ENCODE results near the gene ADSS2.

The ADSS2 gene

DNA sequence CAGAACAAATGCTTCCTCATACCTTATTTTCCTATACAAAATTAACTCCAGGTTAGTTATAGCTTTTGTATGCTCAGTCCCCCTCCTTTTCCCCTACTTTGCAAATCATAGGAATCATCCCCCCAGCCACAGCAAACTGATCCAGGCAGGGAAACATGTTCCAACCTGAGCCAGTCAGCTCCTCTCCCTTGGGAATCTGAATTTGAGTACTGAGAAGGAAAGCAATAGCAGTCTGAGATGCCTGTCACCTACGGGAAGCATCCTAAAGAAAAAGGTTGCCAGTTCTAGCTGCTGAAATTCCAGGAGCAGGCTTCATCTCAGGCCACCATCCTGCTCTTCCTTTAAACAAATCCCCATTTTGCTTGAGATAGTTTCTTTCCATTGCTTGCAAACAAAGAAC, 6.9 kb downstream of the ADSS2 start:
- no peak overlapping the region for H3K4me2 ChIP-seq (ENCODE audit: low read length)
- H3K4me3 ChIP-seq (ENCODE audit: low read length) = no peak overlapping the region
- H3K36me3 ChIP-seq (ENCODE audit: insufficient read depth, low read length) = peaks cover 5% of the 10 kb centered on the region
- H3K9ac ChIP-seq (ENCODE audit: low read depth, low read length) = peak overlapping the region; percentile 2
- H3K4me1 ChIP-seq (ENCODE audit: control insufficient read depth, insufficient read depth, low read length) = peaks cover 28% of the 10 kb centered on the region
- H3K27me3 ChIP-seq (ENCODE audit: control insufficient read depth, insufficient read depth, low read length) = no peaks in the 10 kb centered on the region
- no peaks in the 10 kb centered on the region for H3K9me3 ChIP-seq (replicated peaks; ENCODE audit: low read length)

DNA sequence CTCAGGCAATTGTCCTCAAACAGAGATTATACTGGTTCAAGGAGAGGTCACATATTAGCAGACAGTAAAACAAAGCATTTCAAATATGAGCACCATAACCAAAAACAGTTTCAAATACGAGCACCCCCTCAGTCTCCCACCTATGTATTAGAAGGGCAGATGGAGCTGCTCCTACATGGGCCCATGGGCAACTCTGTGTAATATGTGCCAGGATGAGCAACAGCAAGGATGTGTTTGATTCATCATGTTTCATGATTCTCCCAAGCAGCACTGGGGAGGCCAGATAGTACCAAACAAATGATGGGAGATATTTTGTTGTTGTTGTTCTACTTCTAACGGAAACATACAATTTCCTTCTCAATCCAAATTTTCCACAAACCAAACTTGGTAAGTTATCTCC, 8.9 kb downstream of the ADSS2 start:
- Histone ChIP-seq H3K27me3 (ENCODE audit: control insufficient read depth, insufficient read depth, low read length) (no peaks in the 10 kb centered on the region), H3K4me3 (ENCODE audit: low read length) (no peak overlapping the region), H3K36me3 (ENCODE audit: insufficient read depth, low read length) (peaks cover 4% of the 10 kb centered on the region), H3K4me1 (ENCODE audit: control insufficient read depth, insufficient read depth, low read length) (peaks cover 18% of the 10 kb centered on the region), H3K4me2 (ENCODE audit: low read length) (no peak overlapping the region), H3K9me3 (replicated peaks; ENCODE audit: low read length) (no peaks in the 10 kb centered on the region), H3K9ac (ENCODE audit: low read depth, low read length) (no peak overlapping the region)

GRCh38 chr1:244439391-244440032, 12.2 kb downstream of the ADSS2 start:
- H3K4me2 ChIP-seq (ENCODE audit: low read length) = no peak overlapping the region
- H3K4me3 ChIP-seq (ENCODE audit: low read length) = no peak overlapping the region
- H3K9me3 ChIP-seq (replicated peaks; ENCODE audit: low read length) = no peaks in the 10 kb centered on the region
- no peak overlapping the region for H3K9ac ChIP-seq (ENCODE audit: low read depth, low read length)
- peaks cover 32% of the 10 kb centered on the region for H3K4me1 ChIP-seq (ENCODE audit: control insufficient read depth, insufficient read depth, low read length)
- no peaks in the 10 kb centered on the region for H3K27me3 ChIP-seq (ENCODE audit: control insufficient read depth, insufficient read depth, low read length)
- peaks cover 6% of the 10 kb centered on the region for H3K36me3 ChIP-seq (ENCODE audit: insufficient read depth, low read length)

- H3K36me3 ChIP-seq (ENCODE audit: insufficient read depth, low read length) = peaks cover 11% of the 10 kb centered on the region
- H3K9me3 ChIP-seq (replicated peaks; ENCODE audit: low read length) = no peaks in the 10 kb centered on the region
- H3K9ac ChIP-seq (ENCODE audit: low read depth, low read length) = peak overlapping the region; percentile 57
- H3K4me1 ChIP-seq (ENCODE audit: control insufficient read depth, insufficient read depth, low read length) = peaks cover 32% of the 10 kb centered on the region
- H3K4me3 ChIP-seq (ENCODE audit: low read length) = no peak overlapping the region
- H3K27me3 ChIP-seq (ENCODE audit: control insufficient read depth, insufficient read depth, low read length) = no peaks in the 10 kb centered on the region
- peak overlapping the region; percentile 66 for H3K4me2 ChIP-seq (ENCODE audit: low read length)
Observed at GRCh38 chr1:244437086-244437468, 14.6 kb downstream of the ADSS2 start.

GRCh38 chr1:244436336-244437085, 15.2 kb downstream of the ADSS2 start:
- Histone ChIP-seq H3K4me2 (ENCODE audit: low read length) (peak overlapping the region; percentile 66), H3K27me3 (ENCODE audit: control insufficient read depth, insufficient read depth, low read length) (no peaks in the 10 kb centered on the region), H3K4me3 (ENCODE audit: low read length) (peak overlapping the region; percentile 0), H3K9me3 (replicated peaks; ENCODE audit: low read length) (no peaks in the 10 kb centered on the region), H3K36me3 (ENCODE audit: insufficient read depth, low read length) (peaks cover 17% of the 10 kb centered on the region), H3K4me1 (ENCODE audit: control insufficient read depth, insufficient read depth, low read length) (peaks cover 32% of the 10 kb centered on the region), H3K9ac (ENCODE audit: low read depth, low read length) (peak overlapping the region; percentile 57)

GRCh38 chr1:244435562-244436205, 16.0 kb downstream of the ADSS2 start:
- no peaks in the 10 kb centered on the region for H3K9me3 ChIP-seq (replicated peaks; ENCODE audit: low read length)
- H3K4me2 ChIP-seq (ENCODE audit: low read length) = peak overlapping the region; percentile 52
- peak overlapping the region; percentile 0 for H3K4me3 ChIP-seq (ENCODE audit: low read length)
- H3K9ac ChIP-seq (ENCODE audit: low read depth, low read length) = peak overlapping the region; percentile 57
- no peaks in the 10 kb centered on the region for H3K27me3 ChIP-seq (ENCODE audit: control insufficient read depth, insufficient read depth, low read length)
- peaks cover 25% of the 10 kb centered on the region for H3K36me3 ChIP-seq (ENCODE audit: insufficient read depth, low read length)
- peaks cover 32% of the 10 kb centered on the region for H3K4me1 ChIP-seq (ENCODE audit: control insufficient read depth, insufficient read depth, low read length)

GRCh38 chr1:244431166-244431565, 20.5 kb downstream of the ADSS2 start:
- Histone ChIP-seq H3K9ac (ENCODE audit: low read depth, low read length) (no peak overlapping the region), H3K9me3 (replicated peaks; ENCODE audit: low read length) (no peaks in the 10 kb centered on the region), H3K4me2 (ENCODE audit: low read length) (no peak overlapping the region), H3K27me3 (ENCODE audit: control insufficient read depth, insufficient read depth, low read length) (no peaks in the 10 kb centered on the region), H3K4me1 (ENCODE audit: control insufficient read depth, insufficient read depth, low read length) (peaks cover 12% of the 10 kb centered on the region), H3K4me3 (ENCODE audit: low read length) (no peak overlapping the region), H3K36me3 (ENCODE audit: insufficient read depth, low read length) (peaks cover 30% of the 10 kb centered on the region)

GRCh38 chr1:244429818-244430217, 21.9 kb downstream of the ADSS2 start:
- Histone ChIP-seq H3K27me3 (ENCODE audit: control insufficient read depth, insufficient read depth, low read length) (no peaks in the 10 kb centered on the region), H3K36me3 (ENCODE audit: insufficient read depth, low read length) (peaks cover 30% of the 10 kb centered on the region), H3K4me3 (ENCODE audit: low read length) (no peak overlapping the region), H3K9me3 (replicated peaks; ENCODE audit: low read length) (no peaks in the 10 kb centered on the region), H3K4me2 (ENCODE audit: low read length) (no peak overlapping the region), H3K4me1 (ENCODE audit: control insufficient read depth, insufficient read depth, low read length) (no peaks in the 10 kb centered on the region), H3K9ac (ENCODE audit: low read depth, low read length) (no peak overlapping the region)

DNA sequence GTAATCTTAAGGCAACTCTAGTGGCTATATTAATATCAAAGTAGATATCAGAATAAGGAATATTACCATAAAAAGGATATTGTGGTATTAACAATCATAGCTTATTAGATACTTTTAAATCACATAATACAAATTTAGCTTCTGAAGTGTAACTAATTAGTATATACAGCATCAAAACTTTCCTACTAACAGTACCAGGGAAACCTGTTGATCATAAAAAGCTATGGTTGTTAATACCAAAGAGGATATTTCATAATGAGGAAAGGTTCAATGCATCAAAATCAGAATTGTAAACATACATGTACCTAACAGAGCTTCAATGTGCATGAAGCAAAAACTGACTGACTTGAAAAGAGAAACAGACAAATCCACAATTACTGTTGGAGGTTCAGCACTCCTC, 24.1 kb downstream of the ADSS2 start:
- Histone ChIP-seq H3K9me3 (replicated peaks; ENCODE audit: low read length) (no peaks in the 10 kb centered on the region), H3K4me1 (ENCODE audit: control insufficient read depth, insufficient read depth, low read length) (no peaks in the 10 kb centered on the region), H3K27me3 (ENCODE audit: control insufficient read depth, insufficient read depth, low read length) (no peaks in the 10 kb centered on the region), H3K36me3 (ENCODE audit: insufficient read depth, low read length) (peaks cover 36% of the 10 kb centered on the region), H3K4me2 (ENCODE audit: low read length) (no peak overlapping the region), H3K9ac (ENCODE audit: low read depth, low read length) (no peak overlapping the region), H3K4me3 (ENCODE audit: low read length) (no peak overlapping the region)

- Histone ChIP-seq H3K9me3 (replicated peaks; ENCODE audit: low read length) (no peaks in the 10 kb centered on the region), H3K9ac (ENCODE audit: low read depth, low read length) (no peak overlapping the region), H3K27me3 (ENCODE audit: control insufficient read depth, insufficient read depth, low read length) (no peaks in the 10 kb centered on the region), H3K4me2 (ENCODE audit: low read length) (no peak overlapping the region), H3K36me3 (ENCODE audit: insufficient read depth, low read length) (peaks cover 31% of the 10 kb centered on the region), H3K4me1 (ENCODE audit: control insufficient read depth, insufficient read depth, low read length) (no peaks in the 10 kb centered on the region), H3K4me3 (ENCODE audit: low read length) (no peak overlapping the region)
Observed at GRCh38 chr1:244424649-244425334, 26.9 kb downstream of the ADSS2 start.

DNA sequence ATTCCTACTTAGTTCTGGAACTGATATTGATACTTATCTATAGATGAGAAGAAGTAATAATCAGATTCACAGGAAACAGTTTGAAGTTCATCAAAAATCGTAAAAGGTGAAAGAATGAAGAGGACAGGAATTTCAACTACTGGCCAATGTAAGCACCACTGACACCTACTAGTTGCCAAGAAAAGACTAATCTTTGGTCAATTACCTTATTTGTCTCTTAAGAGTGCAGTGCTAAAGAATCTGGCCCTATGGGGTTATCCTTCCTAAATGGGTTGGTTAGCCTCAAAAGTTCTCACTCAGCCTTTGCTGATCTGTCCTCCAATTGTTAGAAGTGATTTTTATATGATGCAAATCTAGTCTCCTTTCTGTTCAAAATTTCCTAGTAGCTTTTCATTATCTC, 29.5 kb downstream of the ADSS2 start:
- Histone ChIP-seq H3K27me3 (ENCODE audit: control insufficient read depth, insufficient read depth, low read length) (no peaks in the 10 kb centered on the region), H3K9me3 (replicated peaks; ENCODE audit: low read length) (no peaks in the 10 kb centered on the region), H3K4me3 (ENCODE audit: low read length) (no peak overlapping the region), H3K9ac (ENCODE audit: low read depth, low read length) (no peak overlapping the region), H3K4me1 (ENCODE audit: control insufficient read depth, insufficient read depth, low read length) (no peaks in the 10 kb centered on the region), H3K4me2 (ENCODE audit: low read length) (no peak overlapping the region), H3K36me3 (ENCODE audit: insufficient read depth, low read length) (peaks cover 41% of the 10 kb centered on the region)
